Naive thymus-derived CD4-positive, alpha-beta T cell (primary cell): ENCODE data around the gene DPP10. TPM values are rescaled to one million over a fixed set of nuclear protein-coding genes. Genes with fewer than 3 reads are reported as not detected.

Experiments
- ATAC-seq: fragments of 150-1000 bp; cut with Tn5 transposase; 2 replicates; pipeline ENCODE4 v1.10.0; 2021; ENCODE audit warnings: mild to moderate bottlenecking, moderate library complexity
- CTCF ChIA-PET: fragments of 350-600 bp; sonication (Branson Sonifier 250); formaldehyde crosslinking; loops from one replicate; lab custom pipeline; 2021; ENCODE audit warnings: antibody characterized with exemption; lab: Charles Lee
- POLR2A ChIA-PET: fragments of 350-600 bp; sonication (Branson Sonifier 250); formaldehyde crosslinking; loops from one replicate; lab custom pipeline; 2021; ENCODE audit warnings: antibody characterized with exemption, inconsistent platforms; lab: Charles Lee
- DNase-seq, 9 donors: peaks; one replicate each; pipeline versions ENCODE4 v3.0.0 to v3.0.0-alpha.2; 2020 to 2022; ENCODE audit warnings: mixed read lengths in 1 of 9
- H3K27ac ChIP-seq: one replicate; pipeline ENCODE4 v1.7.0; 2013; ENCODE audit warnings: mild to moderate bottlenecking, low read depth, low read length, moderate library complexity
- H3K27me3 ChIP-seq, 2 donors: one replicate each; pipeline ENCODE4 v1.7.0; 2013; ENCODE audit warnings: low read length in 2 of 2, mild to moderate bottlenecking in 2 of 2, moderate library complexity in 2 of 2; ENCODE audit not compliant: control insufficient read depth in 2 of 2, insufficient read depth in 2 of 2
- H3K36me3 ChIP-seq, 3 experiments: 1 replicate in 2 of 3; 2 replicates in 1 of 3; pipeline ENCODE4 v1.7.0; 2013; ENCODE audit warnings: low read length in 3 of 3, mild to moderate bottlenecking in 3 of 3, moderate library complexity in 1 of 3; ENCODE audit not compliant: insufficient read depth in 3 of 3, control insufficient read depth in 2 of 3
- H3K4me1 ChIP-seq, 2 donors: one replicate each; pipeline ENCODE4 v1.7.0; 2013; ENCODE audit warnings: low read length in 2 of 2, mild to moderate bottlenecking in 2 of 2, moderate library complexity in 1 of 2; ENCODE audit not compliant: control insufficient read depth in 2 of 2, insufficient read depth in 2 of 2
- H3K4me3 ChIP-seq: 2 replicates; pipeline ENCODE4 v1.7.0; 2013; ENCODE audit warnings: mild to moderate bottlenecking, low read length
- H3K9me3 ChIP-seq, 3 experiments: 1 replicate in 2 of 3; 2 replicates in 1 of 3; pipeline ENCODE4 v1.7.0; 2013; ENCODE audit warnings: low read length in 3 of 3; ENCODE audit not compliant: control insufficient read depth in 2 of 3
- H3K27ac Mint-ChIP-seq, 9 donors: one replicate each; pipeline ENCODE4 v1.8.0; 2020 to 2022; ENCODE audit warnings: mixed read lengths in 9 of 9, mild to moderate bottlenecking in 8 of 9, moderate library complexity in 5 of 9, inconsistent platforms in 2 of 9
- H3K27me3 Mint-ChIP-seq, 5 donors: one replicate each; pipeline ENCODE4 v1.8.0; 2021 to 2022; ENCODE audit warnings: mixed read lengths in 5 of 5, mild to moderate bottlenecking in 1 of 5
- H3K36me3 Mint-ChIP-seq, 5 donors: one replicate each; pipeline ENCODE4 v1.8.0; 2020 to 2022; ENCODE audit warnings: mixed read lengths in 5 of 5, mild to moderate bottlenecking in 3 of 5, inconsistent platforms in 1 of 5
- H3K4me1 Mint-ChIP-seq, 7 donors: one replicate each; pipeline ENCODE4 v1.8.0; 2020 to 2022; ENCODE audit warnings: mixed read lengths in 7 of 7, mild to moderate bottlenecking in 3 of 7, inconsistent platforms in 1 of 7
- H3K4me3 Mint-ChIP-seq, 10 donors: one replicate each; pipeline ENCODE4 v1.8.0; 2020 to 2022; ENCODE audit warnings: mild to moderate bottlenecking in 10 of 10, mixed read lengths in 10 of 10, moderate library complexity in 6 of 10, inconsistent platforms in 2 of 10
- H3K9me3 Mint-ChIP-seq, 11 donors: one replicate each; pipeline ENCODE4 v1.8.0; 2020 to 2022; ENCODE audit warnings: mixed read lengths in 11 of 11, mild to moderate bottlenecking in 4 of 11, inconsistent platforms in 1 of 11, moderate library complexity in 1 of 11
- intact Hi-C, 2 donors: fragments of 100-400 bp; cut with micrococcal nuclease; formaldehyde crosslinking; loops; one replicate each; pipeline ENCODE4 v1.15.1; 2023
- polyA plus RNA-seq, 2 donors: library from polyadenylated mRNA; unstranded; fragments of 300-500 nt; fragmentation: Illumina TruSeq; gene quantifications; one replicate each; pipeline ENCODE4 v1.2.3, GENCODE V29; 2021
- total RNA-seq, 6 experiments: library from RNA in 5 of 6; stranded (reverse) in 5 of 6; gene quantifications; 1 replicate in 5 of 6; 2 replicates in 1 of 6; pipeline ENCODE4 v1.2.3 and lab custom pipeline; 2021 to 2026

DPP10 gene
- total and polyA plus RNA-seq, 7 experiments from 2014 or later: not detected

GRCh38 chr2:114569166-114569565 is 126.7 kb downstream of the DPP10 start:
- Histone ChIP-seq H3K4me1 (no peaks in the 10 kb centered on the region), H3K36me3 (no peaks in the 10 kb centered on the region), H3K4me3 (no peak overlapping the region), H3K9me3 (no peaks in the 10 kb centered on the region), H3K27me3 (no peaks in the 10 kb centered on the region), H3K27ac (no peak overlapping the region)
- Mint-ChIP-seq H3K27me3 (peaks cover 0 to 20% (median 7%) of the 10 kb centered on the region in 5 donors), H3K9me3 (peaks cover 0 to 4% (median 0%) of the 10 kb centered on the region in 11 donors), H3K4me1 (no peaks in the 10 kb centered on the region), H3K27ac (no peak overlapping the region), H3K36me3 (no peaks in the 10 kb centered on the region), H3K4me3 (no peak overlapping the region)
- ChIA-PET POLR2A (interaction anchor here (0.7 kb wide), 1 partner anchor 31 kb away, joined by 3 read pairs; no protein-coding TSS in a partner anchor), CTCF (no interaction called here)
- ATAC-seq (no peak), DNase-seq (no peak)
- intact Hi-C loops: no loop called here

- CTCF ChIA-PET: no interaction called here
- H3K27me3 Mint-ChIP-seq: peaks cover 0 to 11% (median 9%) of the 10 kb centered on the region in 5 donors
- Histone ChIP-seq H3K4me3 (no peak overlapping the region), H3K9me3 (no peaks in the 10 kb centered on the region), H3K27me3 (no peaks in the 10 kb centered on the region), H3K36me3 (no peaks in the 10 kb centered on the region), H3K27ac (no peak overlapping the region), H3K4me1 (no peaks in the 10 kb centered on the region)
- H3K27ac Mint-ChIP-seq: no peak overlapping the region
- H3K4me1 Mint-ChIP-seq: peaks cover 0 to 3% (median 0%) of the 10 kb centered on the region in 7 donors
- H3K9me3 Mint-ChIP-seq: peaks cover 0 to 3% (median 0%) of the 10 kb centered on the region in 11 donors
- DNase-seq (no peak), ATAC-seq (no peak)
- no peaks in the 10 kb centered on the region for H3K36me3 Mint-ChIP-seq
- POLR2A ChIA-PET: no interaction called here
- intact Hi-C loops: no loop called here
- no peak overlapping the region for H3K4me3 Mint-ChIP-seq
These were observed 135.2 kb downstream of the DPP10 start for GRCh38 chr2:114577657-114578056.

GRCh38 chr2:114579542-114579941 is 137.1 kb downstream of the DPP10 start:
- CTCF ChIA-PET: no interaction called here
- H3K9me3 Mint-ChIP-seq: peaks cover 0 to 3% (median 0%) of the 10 kb centered on the region in 11 donors
- H3K36me3 Mint-ChIP-seq: no peaks in the 10 kb centered on the region
- no peak overlapping the region for H3K27ac ChIP-seq
- no peak overlapping the region for H3K27ac Mint-ChIP-seq
- POLR2A ChIA-PET: no interaction called here
- H3K4me3 ChIP-seq: no peak overlapping the region
- H3K9me3 ChIP-seq: no peaks in the 10 kb centered on the region
- H3K4me1 Mint-ChIP-seq: peaks cover 0 to 3% (median 0%) of the 10 kb centered on the region in 7 donors
- H3K27me3 ChIP-seq: no peaks in the 10 kb centered on the region
- no peak overlapping the region for H3K4me3 Mint-ChIP-seq
- ATAC-seq (no peak), DNase-seq (no peak)
- peaks cover 0 to 11% (median 9%) of the 10 kb centered on the region in 5 donors for H3K27me3 Mint-ChIP-seq
- no peaks in the 10 kb centered on the region for H3K4me1 ChIP-seq
- intact Hi-C loops: no loop called here
- H3K36me3 ChIP-seq: no peaks in the 10 kb centered on the region

- peaks cover 0 to 3% (median 0%) of the 10 kb centered on the region in 11 donors for H3K9me3 Mint-ChIP-seq
- H3K4me1 ChIP-seq: no peaks in the 10 kb centered on the region
- no peak overlapping the region for H3K4me3 Mint-ChIP-seq
- ATAC-seq (no peak), DNase-seq (no peak)
- H3K27ac Mint-ChIP-seq: no peak overlapping the region
- intact Hi-C loops: no loop called here
- no peaks in the 10 kb centered on the region for H3K27me3 ChIP-seq
- no peak overlapping the region for H3K27ac ChIP-seq
- no peaks in the 10 kb centered on the region for H3K36me3 Mint-ChIP-seq
- ChIA-PET CTCF (no interaction called here), POLR2A (no interaction called here)
- no peak overlapping the region for H3K4me3 ChIP-seq
- peaks cover 0 to 3% (median 0%) of the 10 kb centered on the region in 7 donors for H3K4me1 Mint-ChIP-seq
- no peaks in the 10 kb centered on the region for H3K9me3 ChIP-seq
- H3K36me3 ChIP-seq: no peaks in the 10 kb centered on the region
- H3K27me3 Mint-ChIP-seq: peaks cover 0 to 11% (median 4%) of the 10 kb centered on the region in 5 donors
These were observed 138.2 kb downstream of the DPP10 start for GRCh38 chr2:114580691-114581090.

GRCh38 chr2:114598329-114598728 is 155.9 kb downstream of the DPP10 start:
- no peaks in the 10 kb centered on the region for H3K27me3 ChIP-seq
- ATAC-seq (no peak), DNase-seq (no peak)
- peaks cover 0 to 6% (median 3%) of the 10 kb centered on the region in 5 donors for H3K27me3 Mint-ChIP-seq
- intact Hi-C loops: no loop called here
- H3K27ac ChIP-seq: no peak overlapping the region
- POLR2A ChIA-PET: no interaction called here
- CTCF ChIA-PET: no interaction called here
- no peak overlapping the region for H3K4me3 ChIP-seq
- H3K9me3 ChIP-seq: no peaks in the 10 kb centered on the region
- H3K4me1 ChIP-seq: no peaks in the 10 kb centered on the region
- peaks cover 0 to 3% (median 0%) of the 10 kb centered on the region in 11 donors for H3K9me3 Mint-ChIP-seq
- H3K27ac Mint-ChIP-seq: no peak overlapping the region
- H3K4me3 Mint-ChIP-seq: no peak overlapping the region
- no peaks in the 10 kb centered on the region for H3K36me3 ChIP-seq
- H3K4me1 Mint-ChIP-seq: no peaks in the 10 kb centered on the region
- H3K36me3 Mint-ChIP-seq: no peaks in the 10 kb centered on the region

GRCh38 chr2:114609203-114609602 is 166.8 kb downstream of the DPP10 start:
- DNase-seq: no peak
- Mint-ChIP-seq H3K4me3 (no peak overlapping the region), H3K9me3 (peaks cover 0 to 6% (median 0%) of the 10 kb centered on the region in 11 donors), H3K36me3 (no peaks in the 10 kb centered on the region), H3K4me1 (no peaks in the 10 kb centered on the region), H3K27ac (no peak overlapping the region), H3K27me3 (peaks cover 0 to 14% (median 7%) of the 10 kb centered on the region in 5 donors)
- POLR2A ChIA-PET: no interaction called here
- ATAC-seq: no peak
- Histone ChIP-seq H3K4me3 (no peak overlapping the region), H3K36me3 (no peaks in the 10 kb centered on the region), H3K4me1 (no peaks in the 10 kb centered on the region), H3K27ac (no peak overlapping the region), H3K9me3 (no peaks in the 10 kb centered on the region), H3K27me3 (no peaks in the 10 kb centered on the region)
- intact Hi-C loops: no loop called here
- CTCF ChIA-PET: no interaction called here

GRCh38 chr2:114609801-114610200 is 167.4 kb downstream of the DPP10 start:
- DNase-seq (peak in 1 of 9 donors; percentile 2), ATAC-seq (no peak)
- intact Hi-C loops: no loop called here
- Mint-ChIP-seq H3K4me3 (no peak overlapping the region), H3K27ac (no peak overlapping the region), H3K9me3 (peaks cover 0 to 11% (median 0%) of the 10 kb centered on the region in 11 donors), H3K36me3 (no peaks in the 10 kb centered on the region), H3K4me1 (no peaks in the 10 kb centered on the region), H3K27me3 (peaks cover 0 to 9% (median 7%) of the 10 kb centered on the region in 5 donors)
- H3K4me3 ChIP-seq: no peak overlapping the region
- H3K27me3 ChIP-seq: no peaks in the 10 kb centered on the region
- no peaks in the 10 kb centered on the region for H3K36me3 ChIP-seq
- ChIA-PET POLR2A (no interaction called here), CTCF (no interaction called here)
- H3K4me1 ChIP-seq: no peaks in the 10 kb centered on the region
- H3K9me3 ChIP-seq: no peaks in the 10 kb centered on the region
- H3K27ac ChIP-seq: no peak overlapping the region
